Type B pancreatic cell (in vitro differentiated cells): ENCODE measurements around the gene TCF4. TPM values are rescaled to one million over a fixed set of nuclear protein-coding genes. Genes with fewer than 3 reads are reported as not detected.

Experiments used
- microRNA-seq: library from miRNA; unstranded; fragments of <30 nt; microRNA quantifications from one replicate; pipeline ENCODE4, GENCODE V29; 2020
- total RNA-seq: library from RNA; stranded (reverse); gene quantifications from 2 replicates; pipeline ENCODE4 v1.2.1, GENCODE V29; 2021; ENCODE audit warnings: low replicate concordance

TCF4 gene
- total RNA-seq, 1 donor from 2014 or later: 189 TPM

Small RNA genes within 50 kb of the gene (microRNA-seq; reads per million reads assigned to microRNA genes)
- gene MIR4529: not detected
